ENCODE results near the gene PRPF8. TPM values are rescaled to one million over a fixed set of nuclear protein-coding genes. Genes with fewer than 3 reads are reported as not detected.

The PRPF8 gene
- total and polyA plus RNA-seq, 2 of the 13 experiments (the other 11 are each of a cell fraction or from before 2014, with no cell fraction given), result 112 to 179 TPM

GRCh38 chr17:1621273-1621954 lies 63.3 kb downstream of the PRPF8 start (continued):
- TF ChIP-seq ZNF20 (CRISPR knock-in tag; IDR thresholded peaks at IDR 0.05) (no peak), TAF15 (IDR thresholded peaks at IDR 0.05; ENCODE audit: low read depth, low read length, poor library complexity, severe bottlenecking) (no peak), THAP9 (CRISPR knock-in tag; IDR thresholded peaks at IDR 0.05; ENCODE audit: borderline replicate concordance) (no peak; the same call in 1 of the 2 replicates), ZNF879 (CRISPR knock-in tag; IDR thresholded peaks at IDR 0.05) (no peak), SRSF9 (IDR thresholded peaks at IDR 0.05; ENCODE audit: borderline replicate concordance, insufficient read depth, low read depth, low read length, poor library complexity, severe bottlenecking) (no peak), SOX6 (IDR thresholded peaks at IDR 0.05) (no peak), SOX6 (CRISPR knock-in tag; IDR thresholded peaks at IDR 0.05) (no peak), SKI (IDR thresholded peaks at IDR 0.05; ENCODE audit: partially characterized antibody) (no peak), MAX (IDR thresholded peaks at IDR 0.05) (peak; percentile 41; the same call in 1 of the 2 replicates), TBP (CRISPR knock-in tag; IDR thresholded peaks at IDR 0.05) (no peak), CTCF (CRISPR knock-in tag; IDR thresholded peaks at IDR 0.05) (no peak), KDM6A (CRISPR knock-in tag; IDR thresholded peaks at IDR 0.05; ENCODE audit: low read depth) (no peak), MED13 (CRISPR knock-in tag; IDR thresholded peaks at IDR 0.05) (no peak), BCLAF1 (IDR thresholded peaks at IDR 0.05) (no peak), ZSCAN31 (CRISPR knock-in tag; IDR thresholded peaks at IDR 0.05; ENCODE audit: low read depth) (no peak), JUN (CRISPR knock-in tag; IDR thresholded peaks at IDR 0.05) (no peak), FOXA1 (IDR thresholded peaks at IDR 0.05) (no peak), FOXA1 (CRISPR knock-in tag; IDR thresholded peaks at IDR 0.05) (peak; percentile 60; the same call in 1 of the 2 replicates), DDIT3 (CRISPR knock-in tag; IDR thresholded peaks at IDR 0.05) (no peak), ZSCAN30 (CRISPR knock-in tag; IDR thresholded peaks at IDR 0.05) (no peak), HOXD1 (CRISPR knock-in tag; IDR thresholded peaks at IDR 0.05) (no peak), ZNF7 (CRISPR knock-in tag; IDR thresholded peaks at IDR 0.05) (no peak), U2AF2 (IDR thresholded peaks at IDR 0.05; ENCODE audit: low read depth, low read length) (no peak), ZNF546 (CRISPR knock-in tag; conservative IDR thresholded peaks at IDR 0.05) (0 out of 2 replicates have a peak, but pooled peaks have one; percentile 32)
